K562 (cell line): ENCODE measurements around the gene SOCS3. TPM values are rescaled to one million over a fixed set of nuclear protein-coding genes. Genes with fewer than 3 reads are reported as not detected.

ENCODE experiments used
- ATAC-seq: fragments of 200-7000 bp; cut with Tn5 transposase; 3 replicates; pipeline ENCODE4 v1.9.1; 2020; ENCODE audit warnings: moderate library complexity
- BruUV-seq: library from RNA; stranded (reverse); fragments of 400-500 nt; replicated peaks from 2 replicates; lab custom pipeline; 2021; lab: Mats Ljungman, UMichigan
- CTCF ChIA-PET: fragments of 300-600 bp; formaldehyde crosslinking; extraction: SDS; loops from one replicate; lab custom pipeline; 2021; ENCODE audit warnings: low intra/inter-chr PET ratio; lab: Yijun Ruan, JAX
- POLR2A ChIA-PET: fragments of 300-600, 350-650 bp; sonication (Branson Sonifier 250); formaldehyde crosslinking; extraction: SDS; loops from one replicate; lab custom pipeline; 2021; ENCODE audit warnings: antibody characterized with exemption, inconsistent platforms; lab: Yijun Ruan, JAX
- DNase-seq, 4 experiments: peaks; one replicate each; pipeline versions ENCODE4 v3.0.0 to v3.0.0-alpha.2; 2011 to 2018; ENCODE audit warnings: low spot score in 3 of 4, mixed read lengths in 3 of 4; ENCODE audit errors: extremely low read depth in 1 of 4
- FAIRE-seq: peaks from 2 replicates; lab custom pipeline; 2011; peaks lifted over from hg19 to GRCh38; lab: Jason Lieb, UNC
- H2AFZ ChIP-seq: 2 replicates; pipeline ENCODE4 v1.6.0; 2011; ENCODE audit warnings: low read depth, low read length, control low read depth, inconsistent platforms
- H3K27ac ChIP-seq: fragments of 200-600 bp; 3 replicates; pipeline ENCODE4 v1.8.0; 2011; ENCODE audit warnings: low read depth, mild to moderate bottlenecking, control low read depth, inconsistent platforms, low read length, moderate library complexity, mixed read lengths; ENCODE audit errors: extremely low read depth
- H3K27me3 ChIP-seq, 2 experiments: fragments of 300-600 bp in 1 of 2; 2 replicates in 1 of 2; 3 replicates in 1 of 2; pipeline versions ENCODE4 v1.6.0 to v1.8.0; 2011; ENCODE audit warnings: inconsistent platforms in 2 of 2, low read length in 2 of 2, mild to moderate bottlenecking in 1 of 2, mixed read lengths in 1 of 2, moderate library complexity in 1 of 2; ENCODE audit not compliant: control insufficient read depth in 2 of 2, insufficient read depth in 2 of 2
- H3K36me3 ChIP-seq: fragments of 300-600 bp; 3 replicates; pipeline ENCODE4 v1.8.0; 2011; ENCODE audit warnings: mild to moderate bottlenecking, low read length, inconsistent platforms; ENCODE audit not compliant: control insufficient read depth, insufficient read depth
- H3K4me1 ChIP-seq, 2 experiments: fragments of 200-600 bp in 1 of 2; replicated peaks in 1 of 2; 2 replicates in 1 of 2; 3 replicates in 1 of 2; pipeline versions ENCODE4 v1.5.1 to v1.8.0; 2011; ENCODE audit warnings: inconsistent platforms in 2 of 2, low read length in 2 of 2, mild to moderate bottlenecking in 1 of 2, mixed read lengths in 1 of 2, moderate library complexity in 1 of 2; ENCODE audit not compliant: control insufficient read depth in 2 of 2, insufficient read depth in 2 of 2
- H3K4me2 ChIP-seq: 2 replicates; pipeline ENCODE4 v1.6.1; 2011; ENCODE audit warnings: low read length, control low read depth, inconsistent platforms, mixed read lengths; ENCODE audit not compliant: insufficient read depth
- H3K4me3 ChIP-seq: fragments of 200-600 bp; sonication (generic), shearing (Covaris generic); 2 replicates; pipeline ENCODE4 v1.5.1; 2016; ENCODE audit warnings: control low read depth, inconsistent platforms
- H3K79me2 ChIP-seq: fragments of 200-600 bp; 3 replicates; pipeline ENCODE4 v1.8.0; 2011; ENCODE audit warnings: low read length, inconsistent platforms; ENCODE audit not compliant: control insufficient read depth, insufficient read depth
- H3K9ac ChIP-seq, 2 experiments: 2 replicates each; pipeline versions ENCODE4 v1.6.0 to v1.6.1; 2011; ENCODE audit warnings: low read depth in 2 of 2, low read length in 2 of 2, control low read depth in 1 of 2, inconsistent platforms in 1 of 2, mild to moderate bottlenecking in 1 of 2, mixed read lengths in 1 of 2; ENCODE audit not compliant: insufficient read depth in 1 of 2
- H3K9me1 ChIP-seq: one replicate; pipeline ENCODE4 v1.6.0; 2011; ENCODE audit warnings: inconsistent platforms, mild to moderate bottlenecking, low read length, moderate library complexity; ENCODE audit not compliant: control insufficient read depth, insufficient read depth
- H3K9me3 ChIP-seq: replicated peaks from 2 replicates; pipeline ENCODE4 v1.5.1; 2011; ENCODE audit warnings: low read depth, low read length, inconsistent platforms; ENCODE audit not compliant: control insufficient read depth, insufficient read depth
- H4K20me1 ChIP-seq: replicated peaks from 2 replicates; pipeline ENCODE4 v1.6.1; 2011; ENCODE audit warnings: low read length, inconsistent platforms, mixed read lengths; ENCODE audit not compliant: control insufficient read depth, insufficient read depth
- ARID1B ChIP-seq: fragments of 450-650 bp; IDR thresholded peaks from 2 replicates; pipeline ENCODE4 v1.6.1; 2016; ENCODE audit warnings: antibody characterized with exemption, mild to moderate bottlenecking, inconsistent platforms
- GABPB2 ChIP-seq: fragments of 250-450 bp; sonication (Bioruptor Pico); conservative IDR thresholded peaks from 2 replicates; pipeline ENCODE4 v1.5.1; 2021; ENCODE audit warnings: mild to moderate bottlenecking
- HMG20B ChIP-seq: fragments of 250-450 bp; sonication (Bioruptor Pico); IDR thresholded peaks from 2 replicates; pipeline ENCODE4 v1.5.0; 2021; ENCODE audit warnings: mild to moderate bottlenecking
- MAFG ChIP-seq: fragments of 450-650 bp; conservative IDR thresholded peaks from 2 replicates; pipeline ENCODE4 v1.6.1; 2016; ENCODE audit warnings: missing genetic modification characterization, missing compliant biosample characterization
- MED1 ChIP-seq: sonication (generic); formaldehyde crosslinking; IDR thresholded peaks from 2 replicates; pipeline ENCODE4 v1.8.1; 2023; ENCODE audit warnings: missing genetic modification reagents, borderline replicate concordance
- PHTF2 ChIP-seq: fragments of 250-450 bp; sonication (Bioruptor Pico); IDR thresholded peaks from 2 replicates; pipeline ENCODE4 v1.5.0; 2021; ENCODE audit warnings: mild to moderate bottlenecking
- PTTG1 ChIP-seq: fragments of 450-650 bp; IDR thresholded peaks from 2 replicates; pipeline ENCODE4 v1.6.1; 2016; ENCODE audit warnings: low read depth, mild to moderate bottlenecking, missing genetic modification characterization, missing compliant biosample characterization
- STAT5B ChIP-seq: fragments of 250-450 bp; sonication (Bioruptor Pico); IDR thresholded peaks from 2 replicates; pipeline ENCODE4 v1.8.0; 2021; ENCODE audit warnings: mild to moderate bottlenecking, inconsistent platforms
- ZNF274 ChIP-seq: IDR thresholded peaks from 2 replicates; pipeline ENCODE4 v1.6.1; 2011; ENCODE audit warnings: low read depth, mild to moderate bottlenecking, low read length, moderate library complexity, borderline replicate concordance
- ZNF76 ChIP-seq: fragments of 250-450 bp; sonication (Bioruptor Pico); IDR thresholded peaks from 2 replicates; pipeline ENCODE4 v1.4.0; 2020; ENCODE audit warnings: mild to moderate bottlenecking, moderate library complexity, borderline replicate concordance
- WGBS: fragments of 100-300 bp; shearing (Covaris generic); methylation state at CpG from one replicate; pipeline ENCODE4 v1.1.6; 2016; ENCODE audit warnings: low coverage, mixed read lengths; ENCODE audit not compliant: insufficient coverage; ENCODE audit errors: missing lambda C conversion rate; 5-methylcytosine and 5-hydroxymethylcytosine counted together
- in situ Hi-C: fragments of 300-500 bp; cut with MboI; formaldehyde crosslinking; loops from 4 replicates; pipeline ENCODE4 v1.15.0; 2018; ENCODE audit warnings: inconsistent platforms, mixed read lengths
- intact Hi-C: fragments of 100-400 bp; cut with micrococcal nuclease; formaldehyde crosslinking; loops from 2 replicates; pipeline ENCODE4 v1.14.2; 2022
- polyA plus RNA-seq, 8 experiments: library from polyadenylated mRNA; depleted of rRNA in 4 of 8; stranded (reverse) in 5 of 8; unstranded in 3 of 8; fragments of >200 nt; fragmentation: Nextera tagmentation in 2 of 8; fragmentation: Illumina TruSeq in 1 of 8; extraction: Ambion mirVana in 2 of 8; extraction: Trizol in 1 of 8; gene quantifications; 2 replicates each; pipeline versions ENCODE4 v1.2.1 to v1.2.3, GENCODE V29; 2011 to 2014; ENCODE audit warnings: inconsistent platforms in 1 of 8, missing spikeins in 1 of 8
- total RNA-seq, 7 experiments: library from RNA; depleted of rRNA in 6 of 7; stranded (reverse); fragments of >200 nt in 6 of 7; fragmentation: Illumina TruSeq in 2 of 7; extraction: Trizol in 2 of 7; gene quantifications; 2 replicates each; pipeline versions ENCODE4 v1.2.1 to v1.2.3, GENCODE V29; 2011 to 2021; ENCODE audit warnings: low replicate concordance in 1 of 7
- TF ChIP-seq, protein P1 (sequence below): sonication (generic); formaldehyde crosslinking; IDR thresholded peaks from 2 replicates; pipeline ENCODE4 v1.8.0; 2022; ENCODE audit warnings: mild to moderate bottlenecking, missing genetic modification reagents
- TF ChIP-seq, protein P2 (sequence below): fragments of 250-450 bp; sonication (Bioruptor Pico); IDR thresholded peaks from 2 replicates; pipeline ENCODE4 v1.5.0; 2022; ENCODE audit warnings: mild to moderate bottlenecking

The SOCS3 gene
- total and polyA plus RNA-seq, 9 of the 15 experiments (the other 6 are each of a cell fraction or from before 2014, with no cell fraction given), result 0.56 to 38.9 (median 13.7) TPM

DNA sequence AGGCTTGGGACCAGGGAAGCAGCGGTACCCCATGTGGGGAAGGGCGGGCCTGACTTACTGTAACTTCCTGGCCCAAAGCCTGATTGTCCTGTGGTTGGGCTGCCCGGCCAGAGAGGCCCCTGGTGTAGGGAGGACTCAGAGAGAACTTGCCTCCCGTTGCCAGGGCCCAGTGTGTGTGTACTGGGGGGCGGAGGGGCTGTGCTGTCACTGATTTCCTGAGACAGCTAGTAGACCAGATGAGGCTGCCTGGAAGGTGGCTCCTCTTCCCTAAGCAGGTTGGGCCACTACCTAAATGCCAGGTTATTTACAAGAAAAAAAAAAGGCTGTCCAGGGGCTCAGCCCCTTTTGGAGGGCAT is 16.7 kb downstream of the SOCS3 start:
- WGBS, result 49% methylated on average over 5 of the region's 5 CpGs
- intact Hi-C loops (no loop called here), in situ Hi-C loops (no loop called here)
- no peak overlapping the region for H3K4me2 ChIP-seq
- ChIA-PET CTCF (no interaction called here), POLR2A (interaction anchor here (0.7 kb wide), 1 partner anchor 1834 kb away, joined by 3 read pairs; no protein-coding TSS in a partner anchor)
- H4K20me1 ChIP-seq, result no peaks in the 10 kb centered on the region
- H3K36me3 ChIP-seq, result no peaks in the 10 kb centered on the region
- H3K4me3 ChIP-seq, result no peak overlapping the region
- DNase-seq, result no peak
- no peak for ATAC-seq
- no peaks in the 10 kb centered on the region for H3K9me3 ChIP-seq
- no peaks in the 10 kb centered on the region for H3K27me3 ChIP-seq
- BruUV-seq, result no TSS peak
- H3K4me1 ChIP-seq, result peaks cover 0 to 29% of the 10 kb centered on the region in 2 experiments; a peak in 3 of 5 replicates
- no peak overlapping the region for H2AFZ ChIP-seq
- TF ChIP-seq PTTG1 (tag) (no peak), PHTF2 (CRISPR knock-in tag) (no peak), STAT5B (no peak), MED1 (CRISPR knock-in tag) (no peak), ZNF76 (CRISPR knock-in tag) (no peak), GABPB2 (CRISPR knock-in tag) (no peak), ZNF274 (no peak), ARID1B (no peak), HMG20B (CRISPR knock-in tag) (no peak), MAFG (no peak)
- TF ChIP-seq, protein P1, sequence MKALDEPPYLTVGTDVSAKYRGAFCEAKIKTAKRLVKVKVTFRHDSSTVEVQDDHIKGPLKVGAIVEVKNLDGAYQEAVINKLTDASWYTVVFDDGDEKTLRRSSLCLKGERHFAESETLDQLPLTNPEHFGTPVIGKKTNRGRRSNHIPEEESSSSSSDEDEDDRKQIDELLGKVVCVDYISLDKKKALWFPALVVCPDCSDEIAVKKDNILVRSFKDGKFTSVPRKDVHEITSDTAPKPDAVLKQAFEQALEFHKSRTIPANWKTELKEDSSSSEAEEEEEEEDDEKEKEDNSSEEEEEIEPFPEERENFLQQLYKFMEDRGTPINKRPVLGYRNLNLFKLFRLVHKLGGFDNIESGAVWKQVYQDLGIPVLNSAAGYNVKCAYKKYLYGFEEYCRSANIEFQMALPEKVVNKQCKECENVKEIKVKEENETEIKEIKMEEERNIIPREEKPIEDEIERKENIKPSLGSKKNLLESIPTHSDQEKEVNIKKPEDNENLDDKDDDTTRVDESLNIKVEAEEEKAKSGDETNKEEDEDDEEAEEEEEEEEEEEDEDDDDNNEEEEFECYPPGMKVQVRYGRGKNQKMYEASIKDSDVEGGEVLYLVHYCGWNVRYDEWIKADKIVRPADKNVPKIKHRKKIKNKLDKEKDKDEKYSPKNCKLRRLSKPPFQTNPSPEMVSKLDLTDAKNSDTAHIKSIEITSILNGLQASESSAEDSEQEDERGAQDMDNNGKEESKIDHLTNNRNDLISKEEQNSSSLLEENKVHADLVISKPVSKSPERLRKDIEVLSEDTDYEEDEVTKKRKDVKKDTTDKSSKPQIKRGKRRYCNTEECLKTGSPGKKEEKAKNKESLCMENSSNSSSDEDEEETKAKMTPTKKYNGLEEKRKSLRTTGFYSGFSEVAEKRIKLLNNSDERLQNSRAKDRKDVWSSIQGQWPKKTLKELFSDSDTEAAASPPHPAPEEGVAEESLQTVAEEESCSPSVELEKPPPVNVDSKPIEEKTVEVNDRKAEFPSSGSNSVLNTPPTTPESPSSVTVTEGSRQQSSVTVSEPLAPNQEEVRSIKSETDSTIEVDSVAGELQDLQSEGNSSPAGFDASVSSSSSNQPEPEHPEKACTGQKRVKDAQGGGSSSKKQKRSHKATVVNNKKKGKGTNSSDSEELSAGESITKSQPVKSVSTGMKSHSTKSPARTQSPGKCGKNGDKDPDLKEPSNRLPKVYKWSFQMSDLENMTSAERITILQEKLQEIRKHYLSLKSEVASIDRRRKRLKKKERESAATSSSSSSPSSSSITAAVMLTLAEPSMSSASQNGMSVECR (CRISPR knock-in tag), result no peak
- TF ChIP-seq, protein P2, sequence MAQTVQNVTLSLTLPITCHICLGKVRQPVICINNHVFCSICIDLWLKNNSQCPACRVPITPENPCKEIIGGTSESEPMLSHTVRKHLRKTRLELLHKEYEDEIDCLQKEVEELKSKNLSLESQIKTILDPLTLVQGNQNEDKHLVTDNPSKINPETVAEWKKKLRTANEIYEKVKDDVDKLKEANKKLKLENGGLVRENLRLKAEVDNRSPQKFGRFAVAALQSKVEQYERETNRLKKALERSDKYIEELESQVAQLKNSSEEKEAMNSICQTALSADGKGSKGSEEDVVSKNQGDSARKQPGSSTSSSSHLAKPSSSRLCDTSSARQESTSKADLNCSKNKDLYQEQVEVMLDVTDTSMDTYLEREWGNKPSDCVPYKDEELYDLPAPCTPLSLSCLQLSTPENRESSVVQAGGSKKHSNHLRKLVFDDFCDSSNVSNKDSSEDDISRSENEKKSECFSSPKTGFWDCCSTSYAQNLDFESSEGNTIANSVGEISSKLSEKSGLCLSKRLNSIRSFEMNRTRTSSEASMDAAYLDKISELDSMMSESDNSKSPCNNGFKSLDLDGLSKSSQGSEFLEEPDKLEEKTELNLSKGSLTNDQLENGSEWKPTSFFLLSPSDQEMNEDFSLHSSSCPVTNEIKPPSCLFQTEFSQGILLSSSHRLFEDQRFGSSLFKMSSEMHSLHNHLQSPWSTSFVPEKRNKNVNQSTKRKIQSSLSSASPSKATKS (CRISPR knock-in tag), result no peak
- no peak overlapping the region for H3K27ac ChIP-seq
- no peaks in the 10 kb centered on the region for H3K79me2 ChIP-seq
- no peak for FAIRE-seq
- H3K9me1 ChIP-seq, result no peaks in the 10 kb centered on the region
- peak overlapping the region in 1 of 2 experiments; percentile 74; a peak in 1 of 4 replicates for H3K9ac ChIP-seq
